ENCODE data around the gene CHAD.

GRCh38 chr17:50424246-50424995 is 44.3 kb downstream of the CHAD start:
- TF ChIP-seq, protein P1, sequence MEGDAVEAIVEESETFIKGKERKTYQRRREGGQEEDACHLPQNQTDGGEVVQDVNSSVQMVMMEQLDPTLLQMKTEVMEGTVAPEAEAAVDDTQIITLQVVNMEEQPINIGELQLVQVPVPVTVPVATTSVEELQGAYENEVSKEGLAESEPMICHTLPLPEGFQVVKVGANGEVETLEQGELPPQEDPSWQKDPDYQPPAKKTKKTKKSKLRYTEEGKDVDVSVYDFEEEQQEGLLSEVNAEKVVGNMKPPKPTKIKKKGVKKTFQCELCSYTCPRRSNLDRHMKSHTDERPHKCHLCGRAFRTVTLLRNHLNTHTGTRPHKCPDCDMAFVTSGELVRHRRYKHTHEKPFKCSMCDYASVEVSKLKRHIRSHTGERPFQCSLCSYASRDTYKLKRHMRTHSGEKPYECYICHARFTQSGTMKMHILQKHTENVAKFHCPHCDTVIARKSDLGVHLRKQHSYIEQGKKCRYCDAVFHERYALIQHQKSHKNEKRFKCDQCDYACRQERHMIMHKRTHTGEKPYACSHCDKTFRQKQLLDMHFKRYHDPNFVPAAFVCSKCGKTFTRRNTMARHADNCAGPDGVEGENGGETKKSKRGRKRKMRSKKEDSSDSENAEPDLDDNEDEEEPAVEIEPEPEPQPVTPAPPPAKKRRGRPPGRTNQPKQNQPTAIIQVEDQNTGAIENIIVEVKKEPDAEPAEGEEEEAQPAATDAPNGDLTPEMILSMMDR (IDR thresholded peaks at IDR 0.05): no peak
- no peak for TF ChIP-seq EP300 (IDR thresholded peaks at IDR 0.05)
